ENCODE results near the gene WIPI1.
"Not testable (repeated sequence)": the region's sequence is repeated elsewhere in the genome, so short reads cannot be mapped to it uniquely, and the experiment has no call there.

WIPI1 gene

GRCh38 chr17:68413597-68414560 is 43.4 kb downstream of the WIPI1 start:
- DNase-seq, result not testable (repeated sequence)

DNA sequence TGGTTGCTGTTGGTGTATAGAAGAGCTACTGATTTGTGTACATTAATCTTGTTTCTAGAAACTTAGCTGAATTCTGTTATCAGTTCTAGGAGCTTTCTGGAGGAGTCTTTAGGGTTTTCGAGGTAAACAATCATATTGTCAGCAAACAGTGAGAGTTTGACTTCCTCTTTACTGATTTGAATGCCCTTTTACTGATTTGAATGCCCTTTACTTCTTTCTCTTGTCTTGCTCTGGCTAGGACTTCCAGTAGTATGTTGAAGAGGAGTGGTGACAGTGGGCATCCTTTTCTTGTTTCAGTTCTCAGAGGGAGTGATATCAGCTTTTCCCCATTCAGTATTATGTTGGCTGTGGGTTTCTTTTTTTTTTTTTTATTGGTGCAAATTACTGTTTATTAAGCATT is 49.6 kb downstream of the WIPI1 start:
- not testable (repeated sequence) for DNase-seq

GRCh38 chr17:68403837-68404236 is 53.5 kb downstream of the WIPI1 start:
- not testable (repeated sequence) for DNase-seq

DNA sequence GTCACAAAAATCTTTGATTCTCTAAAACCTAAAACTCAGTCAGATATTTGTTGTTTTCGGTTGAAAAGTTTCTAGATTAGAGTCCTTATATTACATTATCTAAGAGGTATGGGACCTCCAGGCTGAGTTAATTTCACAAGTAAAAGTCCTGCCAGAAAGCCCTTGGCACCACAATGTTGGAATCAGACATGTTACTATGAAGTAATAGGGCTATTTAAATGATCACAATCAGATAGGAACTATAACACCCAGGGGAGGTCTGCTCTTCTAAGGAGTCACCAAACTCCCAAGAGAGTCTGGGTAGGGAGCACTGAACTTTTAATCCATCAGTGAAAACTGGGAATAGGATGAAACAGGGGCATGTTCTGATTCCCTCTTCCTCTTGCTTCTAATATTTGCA is 54.2 kb downstream of the WIPI1 start:
- no peak for DNase-seq

- no peak for DNase-seq
Observed at GRCh38 chr17:68401288-68401687, 56.0 kb downstream of the WIPI1 start.

GRCh38 chr17:68400404-68400735 is 56.9 kb downstream of the WIPI1 start:
- no peak for DNase-seq

DNA sequence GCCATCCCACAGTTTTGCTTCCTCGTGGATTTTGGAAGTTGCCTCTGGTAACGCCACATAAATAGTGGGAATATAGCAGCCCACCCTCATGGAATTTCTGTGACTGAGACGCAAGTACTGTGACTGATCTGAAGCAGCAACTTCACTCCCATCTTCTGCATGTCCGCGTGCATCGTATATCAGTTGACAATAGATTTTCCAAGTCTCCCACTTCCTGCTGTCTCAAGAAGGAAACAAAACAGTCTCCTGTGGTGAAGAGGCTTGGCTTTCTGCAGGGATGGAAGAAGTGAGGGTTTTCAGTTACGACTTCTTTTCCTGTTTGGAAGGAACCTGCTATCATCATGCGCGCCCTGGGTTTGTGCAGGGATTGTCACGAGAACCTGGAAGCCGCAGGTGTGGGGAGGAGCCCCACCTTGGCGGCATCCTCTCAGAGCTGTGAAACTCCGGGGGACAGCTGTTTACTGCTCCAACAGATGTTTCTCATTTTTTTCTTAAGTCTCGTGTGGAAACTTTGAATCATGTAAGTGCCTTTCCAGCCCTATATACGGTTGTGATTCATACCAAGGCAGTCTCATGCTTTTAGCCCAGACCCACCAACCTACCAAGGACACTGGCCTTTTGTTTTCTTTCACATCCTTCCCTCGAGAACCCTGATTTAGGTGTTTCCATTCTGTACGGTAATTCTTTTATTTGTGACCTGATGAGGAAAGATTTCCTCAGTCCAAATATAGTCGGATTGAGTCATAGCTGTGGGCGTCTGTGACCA is 57.5 kb downstream of the WIPI1 start:
- no peak for DNase-seq

- peak; percentile 32 for DNase-seq
Observed at GRCh38 chr17:68398691-68399637, 58.3 kb downstream of the WIPI1 start.

- no peak for DNase-seq
Observed at GRCh38 chr17:68397108-68397536, 60.2 kb downstream of the WIPI1 start.

DNA sequence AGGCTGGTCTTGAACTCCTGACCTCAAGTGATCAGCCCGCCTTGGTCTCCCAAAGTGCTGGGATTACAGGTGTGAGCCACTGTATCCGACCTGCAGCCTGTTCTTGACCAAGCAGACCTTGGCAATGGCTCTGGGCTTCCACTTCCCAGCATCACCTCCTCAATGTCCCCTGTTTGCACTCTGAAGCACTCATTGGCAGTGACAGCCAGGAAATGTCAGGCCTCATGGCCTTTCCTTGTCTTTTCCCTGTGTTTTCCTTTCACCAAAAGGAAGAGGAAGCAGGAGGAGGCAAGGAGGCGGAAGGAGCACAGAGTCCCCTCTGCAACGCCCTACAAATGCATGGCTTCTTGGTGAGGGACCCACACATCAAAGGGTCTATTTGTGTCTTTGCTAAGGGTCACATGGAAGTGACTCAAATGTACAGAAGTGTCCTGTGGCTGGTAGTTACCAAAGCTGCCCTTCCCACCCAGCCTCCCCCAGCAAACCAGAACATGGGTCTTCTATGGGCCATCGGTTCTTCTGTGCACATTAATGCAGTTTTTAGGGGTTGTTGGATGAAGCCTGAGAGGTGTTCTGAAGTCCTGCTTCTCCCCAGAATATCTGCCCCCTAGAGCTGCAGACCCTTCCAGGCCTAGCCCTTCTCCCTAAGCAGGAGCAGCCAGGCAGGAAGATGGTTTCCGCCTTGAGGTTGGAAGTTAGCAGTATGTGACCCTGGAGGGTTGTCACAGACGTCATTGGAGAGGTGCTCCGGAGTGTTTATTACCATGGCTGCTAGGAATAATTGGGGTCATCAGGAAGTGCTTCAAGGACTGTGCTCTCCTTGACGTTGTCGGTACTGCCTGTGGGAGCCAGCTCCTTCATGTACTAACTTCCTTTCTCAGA is 60.8 kb downstream of the WIPI1 start:
- no peak for DNase-seq

- DNase-seq, result no peak
Observed at GRCh38 chr17:68394608-68395331, 62.5 kb downstream of the WIPI1 start.

DNA sequence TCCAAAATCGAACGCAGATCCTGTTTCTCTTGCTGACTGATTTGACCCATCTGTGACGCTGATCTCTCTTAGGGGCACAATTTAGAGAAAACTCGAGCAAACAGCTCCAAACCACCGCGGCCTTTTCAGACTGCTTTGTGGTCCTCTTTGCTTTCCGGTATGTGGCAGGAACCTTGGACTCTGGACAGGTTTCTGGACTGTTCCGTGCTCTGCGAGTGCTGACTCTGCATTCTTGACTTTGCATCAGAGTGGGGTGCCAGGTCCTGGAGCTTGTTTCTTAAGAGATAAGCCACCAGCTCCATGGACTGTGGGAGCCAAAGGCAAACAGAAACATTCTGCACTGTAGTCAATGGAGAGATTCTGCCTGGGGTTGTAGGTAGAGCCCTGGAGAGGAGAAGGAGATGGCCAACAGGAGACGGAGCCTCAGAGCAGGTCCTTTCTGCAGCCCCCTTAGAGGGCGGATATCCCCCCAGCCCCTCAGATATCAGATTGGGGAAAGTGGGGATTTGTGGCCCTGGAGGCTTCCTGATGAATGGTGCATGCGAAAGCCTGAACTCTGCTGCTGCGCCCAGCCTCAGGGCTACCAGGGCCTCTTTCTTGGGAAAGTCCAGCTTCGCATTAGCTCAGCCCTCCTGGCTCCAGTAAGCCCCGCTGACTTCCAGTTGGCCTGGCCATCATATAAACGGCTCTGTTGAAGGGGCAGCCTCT is 65.6 kb downstream of the WIPI1 start:
- DNase-seq, result no peak

- DNase-seq, result no peak
Observed at GRCh38 chr17:68390888-68391545, 66.3 kb downstream of the WIPI1 start.

GRCh38 chr17:68389041-68389440 is 68.3 kb downstream of the WIPI1 start:
- DNase-seq, result no peak

DNA sequence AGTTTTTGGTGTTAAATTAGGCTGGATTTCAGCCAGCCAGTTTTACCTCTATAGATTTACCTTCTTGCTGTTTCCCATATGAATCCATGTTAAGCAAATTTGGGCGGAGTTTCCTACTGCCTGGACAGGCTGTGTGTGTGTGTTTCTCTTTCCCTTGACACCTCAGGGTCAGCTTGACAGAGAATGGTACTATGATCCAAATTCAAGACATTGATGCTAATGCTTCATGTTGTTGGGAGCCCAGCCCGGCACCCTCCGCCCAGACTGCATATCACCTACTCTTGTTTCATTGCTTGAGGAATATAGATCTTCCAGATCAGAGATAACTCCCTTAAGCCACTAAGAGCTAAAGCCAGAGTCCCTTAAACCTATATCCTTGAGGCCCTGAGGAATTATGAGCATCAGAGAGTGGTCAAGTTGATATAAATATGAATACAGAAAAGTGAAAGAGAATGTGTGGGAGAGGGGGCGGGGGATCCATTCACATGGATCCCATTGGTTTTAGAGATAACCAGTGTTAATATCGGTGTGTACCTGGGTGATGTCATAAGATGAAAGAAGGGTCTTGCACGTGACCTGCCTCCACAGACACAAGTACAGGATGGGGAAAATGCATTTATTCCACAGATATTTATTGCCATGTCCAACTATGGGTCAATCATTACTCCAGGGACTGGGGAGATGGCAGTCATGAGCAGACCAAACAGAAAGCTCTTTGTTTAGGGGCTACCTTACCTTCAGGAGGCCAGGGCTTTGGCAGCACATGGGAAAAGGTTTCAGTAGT is 69.7 kb downstream of the WIPI1 start:
- no peak for DNase-seq

DNA sequence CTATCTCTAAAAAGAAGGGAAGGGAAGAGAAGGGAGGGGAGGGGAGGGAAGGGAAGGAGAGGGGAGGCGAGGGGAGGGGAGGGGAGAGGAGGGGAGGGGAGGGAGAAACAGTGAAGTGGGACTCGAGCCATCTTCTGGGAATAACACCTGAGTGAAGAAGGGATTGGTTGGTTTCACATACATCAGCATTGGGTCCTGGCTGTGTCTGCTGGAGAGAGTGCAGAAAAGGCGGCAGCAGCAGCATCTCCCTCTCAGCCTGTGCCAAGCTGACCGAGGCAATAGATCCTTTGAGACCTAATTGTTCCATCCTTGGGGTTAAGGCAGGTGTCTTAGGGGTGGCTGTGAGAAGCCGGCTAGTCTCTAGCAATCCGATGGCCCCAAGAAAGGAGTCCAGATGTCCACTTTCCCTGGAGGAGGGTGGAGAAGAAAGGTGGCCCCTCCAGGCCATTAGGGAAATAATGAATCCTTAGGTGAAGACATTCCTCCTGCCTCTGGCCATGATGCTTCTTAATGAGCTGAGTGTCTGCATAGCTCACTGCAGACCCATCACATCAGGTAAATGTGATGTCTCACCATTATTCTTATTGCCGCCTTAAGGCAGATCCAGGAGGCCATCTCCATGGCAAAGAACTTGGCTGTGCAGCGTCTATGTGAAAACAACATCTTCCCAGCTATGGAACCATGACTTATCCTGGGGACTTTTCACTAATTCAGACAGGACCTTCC is 71.6 kb downstream of the WIPI1 start:
- no peak for DNase-seq

DNA sequence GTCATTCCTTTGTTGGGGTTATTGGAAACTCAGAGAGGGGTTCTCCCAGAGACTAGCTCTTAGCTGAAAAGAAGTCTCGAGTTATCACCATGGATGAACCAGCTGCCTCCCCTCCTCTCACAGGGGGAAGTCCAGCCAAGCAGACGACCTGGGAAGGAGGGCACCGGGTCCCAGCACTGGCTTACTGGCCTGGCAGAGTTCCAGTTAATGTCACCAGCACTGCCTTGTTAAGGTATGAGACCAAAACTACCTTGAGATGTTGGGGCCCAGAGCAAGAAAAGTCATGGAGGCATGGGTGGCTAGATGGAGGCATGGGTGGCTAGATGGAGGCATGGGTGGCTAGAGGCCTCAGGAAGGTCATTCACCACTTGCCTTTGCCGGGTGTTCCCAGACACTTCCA is 72.4 kb downstream of the WIPI1 start:
- no peak for DNase-seq

- DNase-seq, result no peak
Observed at GRCh38 chr17:68384471-68384870, 72.8 kb downstream of the WIPI1 start.
